Neural progenitor cell (in vitro differentiated cells): Measurements from ENCODE around the gene CYB5RL.

Source experiments
- CTCF ChIP-seq: fragments of 200-600 bp; sonication (generic); IDR thresholded peaks from 2 replicates; pipeline ENCODE4 v1.5.1; 2017; ENCODE audit warnings: antibody characterized with exemption, mild to moderate bottlenecking
- EZH2 ChIP-seq: fragments of 200-600 bp; sonication (generic); IDR thresholded peaks from 2 replicates; pipeline ENCODE4 v1.6.1; 2017; ENCODE audit warnings: antibody characterized with exemption, mild to moderate bottlenecking, moderate library complexity

GRCh38 chr1:54161495-54162168 is 38.2 kb downstream of the CYB5RL start:
- TF ChIP-seq EZH2 (no peak), CTCF (no peak)
